Activated T-cell treated with anti-CD3 and anti-CD28 coated beads, Interleukin-2, amount 50 U/mL, for 72 hours (primary cell): ENCODE data around the gene SLC38A10. TPM values are rescaled to one million over a fixed set of nuclear protein-coding genes. Genes with fewer than 3 reads are reported as not detected.

Experiments
- ATAC-seq, 2 donors: fragments of 150-1000 bp; cut with Tn5 transposase; replicated peaks in 1 of 2; 2 replicates each; pipeline ENCODE4 v1.10.0; 2021; ENCODE audit warnings: moderate library complexity in 2 of 2, mild to moderate bottlenecking in 1 of 2
- DNase-seq, 2 donors: peaks; one replicate each; pipeline ENCODE4 v3.0.0; 2021 to 2022; ENCODE audit warnings: mixed read lengths in 1 of 2
- H3K27ac Mint-ChIP-seq: one replicate; pipeline ENCODE4 v1.8.0; 2022; ENCODE audit warnings: mild to moderate bottlenecking, moderate library complexity, mixed read lengths
- H3K27me3 Mint-ChIP-seq: one replicate; pipeline ENCODE4 v1.8.0; 2022; ENCODE audit warnings: low read depth, mixed read lengths
- H3K36me3 Mint-ChIP-seq, 2 donors: one replicate each; pipeline ENCODE4 v1.8.0; 2022; ENCODE audit warnings: mixed read lengths in 2 of 2, mild to moderate bottlenecking in 1 of 2; ENCODE audit not compliant: insufficient read depth in 2 of 2
- H3K4me1 Mint-ChIP-seq: one replicate; pipeline ENCODE4 v1.8.0; 2022; ENCODE audit warnings: low read depth, mixed read lengths
- H3K4me3 Mint-ChIP-seq, 2 donors: one replicate each; pipeline ENCODE4 v1.8.0; 2022; ENCODE audit warnings: mild to moderate bottlenecking in 2 of 2, mixed read lengths in 2 of 2, moderate library complexity in 2 of 2
- H3K9me3 Mint-ChIP-seq, 2 donors: one replicate each; pipeline ENCODE4 v1.8.0; 2022; ENCODE audit warnings: mixed read lengths in 2 of 2
- total RNA-seq, 2 donors: library from RNA; stranded (reverse); gene quantifications; one replicate each; pipeline ENCODE4 v1.2.3, GENCODE V29; 2022

SLC38A10 gene
- total RNA-seq, 2 donors from 2014 or later: 49.8 to 63.6 TPM

DNA sequence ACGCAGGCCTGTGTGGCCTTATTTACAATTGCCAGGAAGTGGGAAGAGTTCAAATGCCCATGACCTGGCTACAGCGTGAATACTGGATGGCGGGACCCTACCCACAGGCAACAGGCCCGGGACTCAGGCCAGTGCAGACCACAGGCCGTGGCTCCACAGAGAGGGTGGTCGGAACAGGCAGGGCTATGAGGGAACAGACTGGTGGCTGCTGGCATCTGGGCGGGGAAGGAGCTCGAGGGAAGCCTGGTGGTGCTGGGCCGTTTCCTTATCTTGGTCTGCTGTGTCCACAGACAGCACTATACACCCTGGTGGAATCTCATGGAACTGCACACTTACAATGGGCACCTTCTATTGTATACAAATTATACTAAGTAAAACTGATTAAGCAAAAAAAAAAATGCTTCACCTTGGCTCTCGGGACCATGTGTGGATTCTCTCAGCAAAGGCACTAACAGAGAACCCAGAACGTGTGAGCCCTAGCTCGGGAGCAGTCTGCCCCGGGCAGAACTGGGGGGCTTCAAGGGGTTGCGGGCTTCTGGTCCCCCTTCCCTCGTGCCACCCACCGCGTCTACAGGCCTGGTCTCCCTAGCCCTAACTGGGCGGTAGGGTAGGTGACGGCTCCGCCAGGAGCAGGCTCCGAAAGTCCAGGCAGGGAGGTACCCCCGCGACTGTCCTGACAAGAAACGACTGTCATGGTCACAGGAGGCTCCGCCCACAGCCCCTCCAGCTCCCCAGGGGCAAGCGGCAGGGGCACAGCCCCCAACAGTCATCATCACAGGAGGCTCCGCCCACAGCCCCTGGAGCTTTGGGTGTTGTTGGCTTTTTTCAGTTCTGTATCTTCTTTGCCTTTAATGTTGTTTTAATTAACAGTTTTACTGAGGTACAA lies 94.2 kb downstream of the SLC38A10 start:
- Mint-ChIP-seq H3K27me3 (no peaks in the 10 kb centered on the region), H3K36me3 (no peaks in the 10 kb centered on the region), H3K4me3 (no peak overlapping the region), H3K4me1 (no peaks in the 10 kb centered on the region), H3K27ac (no peak overlapping the region), H3K9me3 (no peaks in the 10 kb centered on the region)
- peak; percentile 46 to 53 for ATAC-seq
- peak in 1 of 2 donors; percentile 18 for DNase-seq

GRCh38 chr17:81200201-81200600 lies 94.9 kb downstream of the SLC38A10 start:
- Mint-ChIP-seq H3K27ac (no peak overlapping the region), H3K4me3 (no peak overlapping the region), H3K27me3 (no peaks in the 10 kb centered on the region), H3K36me3 (no peaks in the 10 kb centered on the region), H3K9me3 (no peaks in the 10 kb centered on the region), H3K4me1 (no peaks in the 10 kb centered on the region)
- ATAC-seq: no peak
- no peak for DNase-seq

- Mint-ChIP-seq H3K27ac (no peak overlapping the region), H3K4me1 (no peaks in the 10 kb centered on the region), H3K4me3 (no peak overlapping the region), H3K36me3 (no peaks in the 10 kb centered on the region), H3K27me3 (no peaks in the 10 kb centered on the region), H3K9me3 (no peaks in the 10 kb centered on the region)
- ATAC-seq: no peak
- DNase-seq: no peak
Observed at GRCh38 chr17:81199482-81199830, 95.7 kb downstream of the SLC38A10 start.

DNA sequence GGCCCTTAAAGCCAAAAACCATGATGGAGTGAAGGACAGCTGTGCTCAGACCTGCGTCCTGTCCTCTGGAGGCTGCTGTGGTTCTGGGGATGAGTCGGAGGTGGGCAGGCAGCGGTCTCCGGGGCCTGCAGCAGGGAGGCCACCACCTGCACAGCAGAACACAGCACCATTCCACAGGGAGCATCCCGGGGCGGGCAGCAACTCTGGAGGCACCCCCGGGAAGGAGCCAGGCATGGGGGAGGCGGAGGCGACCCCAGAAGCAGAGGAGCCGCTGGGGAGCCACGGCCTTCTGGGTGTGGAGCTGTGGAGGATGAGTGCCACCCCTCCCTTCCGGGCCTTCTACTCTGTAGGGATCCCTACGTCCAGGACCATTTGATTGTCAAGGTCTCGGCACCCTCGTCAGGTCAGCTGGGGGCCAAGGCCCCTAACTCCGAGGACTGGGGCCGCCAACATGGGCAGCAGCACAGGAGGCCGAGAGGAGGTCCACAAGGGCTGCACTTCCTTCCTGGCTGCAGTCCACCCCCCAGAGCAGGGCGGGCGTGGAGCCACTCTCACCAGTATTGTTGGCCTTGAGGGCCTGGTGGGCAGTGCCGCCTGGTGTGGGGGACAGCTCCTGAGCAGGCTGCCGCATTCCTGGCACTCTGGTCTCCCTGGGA lies 96.2 kb downstream of the SLC38A10 start:
- no peak overlapping the region for H3K27ac Mint-ChIP-seq
- H3K36me3 Mint-ChIP-seq: no peaks in the 10 kb centered on the region
- no peaks in the 10 kb centered on the region for H3K4me1 Mint-ChIP-seq
- H3K9me3 Mint-ChIP-seq: no peaks in the 10 kb centered on the region
- H3K27me3 Mint-ChIP-seq: no peaks in the 10 kb centered on the region
- H3K4me3 Mint-ChIP-seq: no peak overlapping the region
- no peak for ATAC-seq
- DNase-seq: no peak

DNA sequence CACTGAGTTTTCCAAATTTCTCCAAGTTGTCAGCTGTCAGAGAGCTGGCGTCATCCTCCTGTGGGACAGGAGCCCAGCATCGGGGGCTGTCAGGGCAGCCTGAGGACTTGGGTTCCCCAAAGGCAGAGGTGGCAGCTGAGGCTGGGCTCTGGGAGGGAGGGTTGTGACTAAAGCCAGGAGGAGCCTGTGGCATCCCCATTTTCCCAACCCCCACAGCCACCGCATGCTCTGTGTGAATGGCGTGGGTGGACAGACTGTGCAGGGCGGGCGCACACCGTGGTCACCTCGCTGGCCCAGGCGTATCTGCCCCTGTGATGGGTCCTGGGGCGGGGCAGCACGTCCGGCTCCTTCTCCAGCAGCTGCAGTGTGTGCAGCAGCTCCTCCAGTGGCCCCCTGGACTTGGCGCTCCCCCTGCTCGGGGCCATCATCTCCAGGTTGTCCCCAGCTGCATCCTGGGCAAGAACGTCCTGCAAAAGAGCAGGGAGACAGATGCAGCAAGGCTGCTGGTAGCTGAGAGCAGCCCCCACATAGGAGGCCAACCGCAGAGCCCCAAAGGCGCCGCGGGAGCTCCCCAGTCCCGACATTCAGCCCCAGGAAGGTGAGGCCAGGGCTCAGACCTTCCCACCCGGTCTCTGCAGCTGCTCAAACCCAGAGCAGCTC lies 97.1 kb downstream of the SLC38A10 start:
- Mint-ChIP-seq H3K4me3 (no peak overlapping the region), H3K27ac (no peak overlapping the region), H3K36me3 (no peaks in the 10 kb centered on the region), H3K9me3 (no peaks in the 10 kb centered on the region), H3K4me1 (no peaks in the 10 kb centered on the region), H3K27me3 (no peaks in the 10 kb centered on the region)
- ATAC-seq: no peak
- DNase-seq: no peak

- Mint-ChIP-seq H3K4me1 (no peaks in the 10 kb centered on the region), H3K4me3 (no peak overlapping the region), H3K27me3 (no peaks in the 10 kb centered on the region), H3K9me3 (no peaks in the 10 kb centered on the region), H3K27ac (no peak overlapping the region), H3K36me3 (no peaks in the 10 kb centered on the region)
- DNase-seq: no peak
- ATAC-seq: no peak
Observed at GRCh38 chr17:81197409-81197795, 97.7 kb downstream of the SLC38A10 start.

- no peaks in the 10 kb centered on the region for H3K27me3 Mint-ChIP-seq
- no peak overlapping the region for H3K27ac Mint-ChIP-seq
- DNase-seq: no peak
- H3K36me3 Mint-ChIP-seq: no peaks in the 10 kb centered on the region
- H3K4me3 Mint-ChIP-seq: no peak overlapping the region
- no peak for ATAC-seq
- H3K4me1 Mint-ChIP-seq: no peaks in the 10 kb centered on the region
- no peaks in the 10 kb centered on the region for H3K9me3 Mint-ChIP-seq
Observed at GRCh38 chr17:81196505-81197408, 98.3 kb downstream of the SLC38A10 start.

GRCh38 chr17:81195941-81196495 lies 99.1 kb downstream of the SLC38A10 start:
- Mint-ChIP-seq H3K4me3 (no peak overlapping the region), H3K9me3 (no peaks in the 10 kb centered on the region)

More at GRCh38 chr17:81195941-81196495, 99.1 kb downstream of the SLC38A10 start:
- Mint-ChIP-seq H3K4me1 (no peaks in the 10 kb centered on the region), H3K27me3 (no peaks in the 10 kb centered on the region), H3K27ac (no peak overlapping the region), H3K36me3 (no peaks in the 10 kb centered on the region)
- ATAC-seq (no peak), DNase-seq (no peak)

Other genes starting within 250 kb of the SLC38A10 start
- gene PVALEF, start 129.8 kb downstream of the SLC38A10 start, total RNA-seq: not detected
- gene AATK, start 129.1 kb downstream of the SLC38A10 start, total RNA-seq: under 1 TPM; 0.48 to 0.81 TPM
- gene CEP131, start 72.3 kb downstream of the SLC38A10 start, total RNA-seq: 10 to 100 TPM in 1 of 2 donors, 1 to 10 TPM in 1; 8.1 to 11.4 TPM
- gene TEPSIN, start 56.3 kb downstream of the SLC38A10 start, total RNA-seq: 10 to 100 TPM; 39.1 to 55.0 TPM
- 10 to 100 TPM; 37.4 to 48.8 TPM for gene NDUFAF8, start 56.0 kb downstream of the SLC38A10 start, total RNA-seq
- under 1 TPM; 0.02 to 0.14 TPM for gene BAHCC1, start 100.2 kb upstream of the SLC38A10 start, total RNA-seq
- gene ACTG1, start 217.5 kb upstream of the SLC38A10 start, total RNA-seq: 1,000 to 10,000 TPM; 3,862 to 3,966 TPM
- gene FSCN2, start 233.1 kb upstream of the SLC38A10 start, total RNA-seq: 1 to 10 TPM in 1 of 2 donors, under 1 TPM in 1; 0.95 to 1.8 TPM